Upper lobe of left lung (tissue), 4 donors: ENCODE results near the gene TEX54.

Experiments used
- EP300 ChIP-seq, 4 donors: sonication (generic); formaldehyde crosslinking; IDR thresholded peaks; one replicate each; pipeline ENCODE4 v1.5.1; 2017; ENCODE audit warnings: antibody characterized with exemption in 4 of 4, control low read depth in 2 of 4
- POLR2A ChIP-seq, 4 donors: fragments of 450-650 bp; IDR thresholded peaks; one replicate each; pipeline ENCODE4 v1.5.1; 2016 to 2017; ENCODE audit warnings: antibody characterized with exemption in 4 of 4, mild to moderate bottlenecking in 2 of 4
- TF ChIP-seq, protein P1 (sequence below), 6 experiments: fragments of 450-650 bp in 4 of 6; fragments of 200-600 bp in 2 of 6; sonication (generic) in 2 of 6; IDR thresholded peaks; one replicate each; pipeline ENCODE4 v1.5.1; 2016 to 2019; ENCODE audit warnings: antibody characterized with exemption in 6 of 6

DNA sequence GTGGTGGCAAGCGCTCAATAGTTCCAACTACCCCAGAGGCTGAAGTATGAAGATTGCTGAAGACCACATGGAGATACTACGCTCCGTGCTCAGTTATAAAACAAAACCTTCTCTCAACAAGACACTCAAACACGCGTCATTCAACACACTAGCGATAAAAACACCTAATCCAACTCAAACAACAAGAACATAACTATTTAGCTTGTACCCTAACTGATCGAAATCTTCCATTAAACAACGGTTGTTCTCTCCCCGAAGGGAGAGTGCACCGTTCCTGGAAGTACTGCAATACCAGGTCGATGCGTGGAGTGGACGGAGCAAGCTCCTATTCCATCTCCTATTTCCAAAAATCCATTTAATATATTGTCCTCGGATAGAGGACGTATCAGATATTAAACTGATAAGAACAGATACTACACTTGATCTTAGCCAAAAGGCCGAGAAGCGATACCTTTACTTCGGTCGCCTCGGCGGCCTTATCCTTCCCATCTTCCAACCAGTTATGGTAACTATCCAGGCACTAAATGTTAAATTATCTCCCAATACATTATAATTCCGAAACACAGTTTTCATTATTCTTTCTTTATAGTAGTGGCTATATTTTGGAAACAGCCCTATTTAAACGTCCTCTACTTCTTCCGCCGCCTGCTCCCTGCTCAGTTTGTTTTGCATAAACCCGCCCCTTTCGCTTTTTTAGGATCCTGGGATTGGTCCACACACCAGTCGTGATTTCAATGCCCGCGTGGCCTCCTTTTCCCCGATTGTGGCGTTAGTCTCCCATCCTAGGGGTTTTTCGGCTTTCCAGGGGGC is 8.9 kb upstream of the TEX54 start:
- TF ChIP-seq, protein P1, sequence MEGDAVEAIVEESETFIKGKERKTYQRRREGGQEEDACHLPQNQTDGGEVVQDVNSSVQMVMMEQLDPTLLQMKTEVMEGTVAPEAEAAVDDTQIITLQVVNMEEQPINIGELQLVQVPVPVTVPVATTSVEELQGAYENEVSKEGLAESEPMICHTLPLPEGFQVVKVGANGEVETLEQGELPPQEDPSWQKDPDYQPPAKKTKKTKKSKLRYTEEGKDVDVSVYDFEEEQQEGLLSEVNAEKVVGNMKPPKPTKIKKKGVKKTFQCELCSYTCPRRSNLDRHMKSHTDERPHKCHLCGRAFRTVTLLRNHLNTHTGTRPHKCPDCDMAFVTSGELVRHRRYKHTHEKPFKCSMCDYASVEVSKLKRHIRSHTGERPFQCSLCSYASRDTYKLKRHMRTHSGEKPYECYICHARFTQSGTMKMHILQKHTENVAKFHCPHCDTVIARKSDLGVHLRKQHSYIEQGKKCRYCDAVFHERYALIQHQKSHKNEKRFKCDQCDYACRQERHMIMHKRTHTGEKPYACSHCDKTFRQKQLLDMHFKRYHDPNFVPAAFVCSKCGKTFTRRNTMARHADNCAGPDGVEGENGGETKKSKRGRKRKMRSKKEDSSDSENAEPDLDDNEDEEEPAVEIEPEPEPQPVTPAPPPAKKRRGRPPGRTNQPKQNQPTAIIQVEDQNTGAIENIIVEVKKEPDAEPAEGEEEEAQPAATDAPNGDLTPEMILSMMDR (IDR thresholded peaks at IDR 0.05), result peak in 2 of 6 experiments; percentile 16 to 34
- TF ChIP-seq EP300 (IDR thresholded peaks at IDR 0.05) (peak in 2 of 4 donors; percentile 62 to 97), POLR2A (IDR thresholded peaks at IDR 0.05) (peak; percentile 94 to 100 (median 98))
